Activated CD4-positive, alpha-beta memory T cell treated with anti-CD3 and anti-CD28 coated beads for 36 hours (primary cell): ENCODE measurements around the gene JARID2. TPM values are rescaled to one million over a fixed set of nuclear protein-coding genes. Genes with fewer than 3 reads are reported as not detected.
"Not testable (repeated sequence)": the region's sequence is repeated elsewhere in the genome, so short reads cannot be mapped to it uniquely, and the experiment has no call there.

Source experiments
- CTCF ChIA-PET: fragments of 350-600 bp; sonication (Branson Sonifier 250); formaldehyde crosslinking; loops from one replicate; lab custom pipeline; 2021; ENCODE audit warnings: antibody characterized with exemption, inconsistent platforms; lab: Charles Lee
- POLR2A ChIA-PET: fragments of 350-600 bp; sonication (Branson Sonifier 250); formaldehyde crosslinking; loops from one replicate; lab custom pipeline; 2021; ENCODE audit warnings: antibody characterized with exemption; lab: Charles Lee
- DNase-seq: peaks from one replicate; pipeline ENCODE4 v3.0.0-alpha.2; 2020
- H3K27ac Mint-ChIP-seq: one replicate; pipeline ENCODE4 v1.8.0; 2021; ENCODE audit warnings: mixed read lengths
- H3K27me3 Mint-ChIP-seq: one replicate; pipeline ENCODE4 v1.8.0; 2021; ENCODE audit warnings: mixed read lengths
- H3K36me3 Mint-ChIP-seq: one replicate; pipeline ENCODE4 v1.8.0; 2021; ENCODE audit warnings: mixed read lengths
- H3K4me1 Mint-ChIP-seq: one replicate; pipeline ENCODE4 v1.8.0; 2021; ENCODE audit warnings: low read depth, mixed read lengths
- H3K4me3 Mint-ChIP-seq: one replicate; pipeline ENCODE4 v1.8.0; 2021; ENCODE audit warnings: mild to moderate bottlenecking, mixed read lengths
- H3K9me3 Mint-ChIP-seq: one replicate; pipeline ENCODE4 v1.8.0; 2021; ENCODE audit warnings: mixed read lengths
- intact Hi-C: fragments of 100-400 bp; cut with micrococcal nuclease; formaldehyde crosslinking; loops from one replicate; pipeline ENCODE4 v1.15.1; 2023
- total RNA-seq, 2 experiments: library from RNA; stranded (reverse); gene quantifications; one replicate each; pipeline ENCODE4 v1.2.3, GENCODE V29; 2021

Gene JARID2
- total RNA-seq, 2 experiments from 2014 or later: 41.4 to 44.0 TPM

- no peaks in the 10 kb centered on the region for H3K27me3 Mint-ChIP-seq
Measured at GRCh38 chr6:15538766-15539495, 293.1 kb downstream of the JARID2 start.

GRCh38 chr6:15539722-15540270, 293.9 kb downstream of the JARID2 start:
- Mint-ChIP-seq H3K27me3 (no peaks in the 10 kb centered on the region), H3K4me1 (peaks cover 2% of the 10 kb centered on the region), H3K4me3 (no peak overlapping the region), H3K36me3 (peaks cover 9% of the 10 kb centered on the region), H3K27ac (no peak overlapping the region), H3K9me3 (peaks cover 12% of the 10 kb centered on the region)
- ChIA-PET POLR2A (no interaction called here), CTCF (no interaction called here)
- DNase-seq: no peak
- intact Hi-C loops: no loop called here

More at GRCh38 chr6:15538766-15539495, 293.1 kb downstream of the JARID2 start:
- no peak for DNase-seq
- ChIA-PET CTCF (no interaction called here), POLR2A (no interaction called here)
- no peak overlapping the region for H3K4me3 Mint-ChIP-seq
- H3K27ac Mint-ChIP-seq: no peak overlapping the region
- H3K36me3 Mint-ChIP-seq: peaks cover 6% of the 10 kb centered on the region
- peaks cover 2% of the 10 kb centered on the region for H3K4me1 Mint-ChIP-seq
- intact Hi-C loops: no loop called here
- H3K9me3 Mint-ChIP-seq: peaks cover 6% of the 10 kb centered on the region

- DNase-seq, H3K27me3 Mint-ChIP-seq, POLR2A ChIA-PET, H3K27ac Mint-ChIP-seq, H3K4me1 Mint-ChIP-seq, H3K4me3 Mint-ChIP-seq, CTCF ChIA-PET, intact Hi-C loops: not testable (repeated sequence)
- Mint-ChIP-seq H3K36me3 (peaks cover 11% of the 10 kb centered on the region), H3K9me3 (peaks cover 12% of the 10 kb centered on the region)
Measured at GRCh38 chr6:15543332-15543917, 297.6 kb downstream of the JARID2 start.

GRCh38 chr6:15544321-15544900, 298.5 kb downstream of the JARID2 start:
- Mint-ChIP-seq H3K27ac (no peak overlapping the region), H3K4me3 (no peak overlapping the region), H3K27me3 (no peaks in the 10 kb centered on the region), H3K9me3 (peaks cover 12% of the 10 kb centered on the region), H3K36me3 (peaks cover 11% of the 10 kb centered on the region), H3K4me1 (peaks cover 2% of the 10 kb centered on the region)
- ChIA-PET CTCF (no interaction called here), POLR2A (no interaction called here)
- intact Hi-C loops: no loop called here
- DNase-seq: no peak

GRCh38 chr6:15546591-15546990, 300.7 kb downstream of the JARID2 start:
- Mint-ChIP-seq H3K36me3 (peaks cover 11% of the 10 kb centered on the region), H3K27me3 (no peaks in the 10 kb centered on the region), H3K27ac (no peak overlapping the region), H3K4me1 (peaks cover 2% of the 10 kb centered on the region), H3K4me3 (no peak overlapping the region), H3K9me3 (peaks cover 12% of the 10 kb centered on the region)
- intact Hi-C loops: no loop called here
- ChIA-PET POLR2A (no interaction called here), CTCF (no interaction called here)
- DNase-seq: no peak

GRCh38 chr6:15547400-15547799, 301.5 kb downstream of the JARID2 start:
- ChIA-PET CTCF (no interaction called here), POLR2A (no interaction called here)
- Mint-ChIP-seq H3K9me3 (peaks cover 12% of the 10 kb centered on the region), H3K36me3 (peaks cover 11% of the 10 kb centered on the region), H3K4me3 (no peak overlapping the region), H3K27me3 (no peaks in the 10 kb centered on the region), H3K4me1 (peaks cover 2% of the 10 kb centered on the region), H3K27ac (no peak overlapping the region)
- intact Hi-C loops: no loop called here
- no peak for DNase-seq

- peaks cover 2% of the 10 kb centered on the region for H3K9me3 Mint-ChIP-seq
- H3K4me1 Mint-ChIP-seq: peaks cover 2% of the 10 kb centered on the region
- POLR2A ChIA-PET: no interaction called here
- no peak overlapping the region for H3K27ac Mint-ChIP-seq
- DNase-seq: no peak
- CTCF ChIA-PET: interaction anchor here (2.7 kb wide), 1 partner anchor 74 kb away, joined by 9 read pairs; no protein-coding TSS in a partner anchor
- H3K27me3 Mint-ChIP-seq: no peaks in the 10 kb centered on the region
- intact Hi-C loops: no loop called here
- H3K36me3 Mint-ChIP-seq: peaks cover 2% of the 10 kb centered on the region
- H3K4me3 Mint-ChIP-seq: no peak overlapping the region
Measured at GRCh38 chr6:15549371-15549770, 303.5 kb downstream of the JARID2 start.

- no peak for DNase-seq
- H3K9me3 Mint-ChIP-seq: no peaks in the 10 kb centered on the region
- ChIA-PET CTCF (interaction anchor here (0.7 to 2.7 kb wide), 3 partner anchors 73 to 1756 kb away, joined by 3 to 9 read pairs (median 4); no protein-coding TSS in a partner anchor), POLR2A (no interaction called here)
- no peaks in the 10 kb centered on the region for H3K27me3 Mint-ChIP-seq
- H3K27ac Mint-ChIP-seq: no peak overlapping the region
- H3K4me3 Mint-ChIP-seq: no peak overlapping the region
- intact Hi-C loops: no loop called here
- no peaks in the 10 kb centered on the region for H3K36me3 Mint-ChIP-seq
- H3K4me1 Mint-ChIP-seq: peaks cover 2% of the 10 kb centered on the region
Measured at GRCh38 chr6:15550546-15551123, 304.8 kb downstream of the JARID2 start.

GRCh38 chr6:15551262-15551661, 305.4 kb downstream of the JARID2 start:
- Mint-ChIP-seq H3K27ac (no peak overlapping the region), H3K9me3 (no peaks in the 10 kb centered on the region), H3K4me3 (no peak overlapping the region), H3K4me1 (peaks cover 2% of the 10 kb centered on the region), H3K27me3 (no peaks in the 10 kb centered on the region), H3K36me3 (no peaks in the 10 kb centered on the region)
- intact Hi-C loops: no loop called here
- ChIA-PET POLR2A (no interaction called here), CTCF (interaction anchor here (0.7 to 2.7 kb wide), 3 partner anchors 72 to 1757 kb away, joined by 3 to 9 read pairs (median 4); no protein-coding TSS in a partner anchor)
- DNase-seq: no peak

GRCh38 chr6:15551798-15552197, 305.9 kb downstream of the JARID2 start:
- Mint-ChIP-seq H3K27ac (no peak overlapping the region), H3K4me3 (no peak overlapping the region), H3K27me3 (no peaks in the 10 kb centered on the region), H3K4me1 (peaks cover 2% of the 10 kb centered on the region), H3K36me3 (no peaks in the 10 kb centered on the region), H3K9me3 (no peaks in the 10 kb centered on the region)
- DNase-seq: no peak
- CTCF ChIA-PET: no interaction called here
- POLR2A ChIA-PET: no interaction called here
- intact Hi-C loops: no loop called here

GRCh38 chr6:15553031-15553430, 307.2 kb downstream of the JARID2 start:
- Mint-ChIP-seq H3K36me3 (no peaks in the 10 kb centered on the region), H3K4me1 (peaks cover 2% of the 10 kb centered on the region), H3K27ac (no peak overlapping the region), H3K27me3 (no peaks in the 10 kb centered on the region), H3K4me3 (no peak overlapping the region), H3K9me3 (no peaks in the 10 kb centered on the region)
- intact Hi-C loops: no loop called here
- CTCF ChIA-PET: no interaction called here
- no peak for DNase-seq
- POLR2A ChIA-PET: no interaction called here

- Mint-ChIP-seq H3K9me3 (no peaks in the 10 kb centered on the region), H3K4me3 (no peak overlapping the region), H3K4me1 (peaks cover 2% of the 10 kb centered on the region), H3K27ac (no peak overlapping the region), H3K36me3 (no peaks in the 10 kb centered on the region), H3K27me3 (no peaks in the 10 kb centered on the region)
- no peak for DNase-seq
- ChIA-PET CTCF (no interaction called here), POLR2A (no interaction called here)
- intact Hi-C loops: no loop called here
Measured at GRCh38 chr6:15553736-15554294, 307.9 kb downstream of the JARID2 start.
